ENCODE data around the gene OTUD3.

DNA sequence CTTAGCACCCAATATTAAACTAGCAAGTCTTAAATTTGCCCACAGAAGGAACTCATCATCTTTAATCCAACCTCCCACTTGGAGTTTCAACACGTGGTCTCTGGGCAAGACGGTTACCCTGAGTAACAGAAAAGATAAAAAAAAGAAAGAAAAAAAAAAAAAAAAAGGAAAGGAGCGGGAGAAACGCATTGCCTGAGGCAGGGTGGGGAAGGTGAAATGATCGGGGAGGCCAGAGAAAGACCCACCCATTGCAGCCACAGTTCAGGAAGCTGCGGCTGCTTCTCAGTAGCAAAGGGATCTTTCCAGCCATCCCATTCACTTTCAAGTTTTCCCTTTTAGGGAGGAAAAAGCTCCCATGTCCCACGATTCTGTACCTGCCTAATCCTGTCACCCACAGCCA, 32.0 kb upstream of the OTUD3 start:
- TF ChIP-seq POLR2AphosphoS5 (IDR thresholded peaks at IDR 0.05; ENCODE audit: low read depth) (no peak), SPI1 (IDR thresholded peaks at IDR 0.05; ENCODE audit: borderline replicate concordance, low read depth) (no peak), GABPA (IDR thresholded peaks at IDR 0.05; ENCODE audit: low read depth) (no peak)
- TF ChIP-seq, protein P1, sequence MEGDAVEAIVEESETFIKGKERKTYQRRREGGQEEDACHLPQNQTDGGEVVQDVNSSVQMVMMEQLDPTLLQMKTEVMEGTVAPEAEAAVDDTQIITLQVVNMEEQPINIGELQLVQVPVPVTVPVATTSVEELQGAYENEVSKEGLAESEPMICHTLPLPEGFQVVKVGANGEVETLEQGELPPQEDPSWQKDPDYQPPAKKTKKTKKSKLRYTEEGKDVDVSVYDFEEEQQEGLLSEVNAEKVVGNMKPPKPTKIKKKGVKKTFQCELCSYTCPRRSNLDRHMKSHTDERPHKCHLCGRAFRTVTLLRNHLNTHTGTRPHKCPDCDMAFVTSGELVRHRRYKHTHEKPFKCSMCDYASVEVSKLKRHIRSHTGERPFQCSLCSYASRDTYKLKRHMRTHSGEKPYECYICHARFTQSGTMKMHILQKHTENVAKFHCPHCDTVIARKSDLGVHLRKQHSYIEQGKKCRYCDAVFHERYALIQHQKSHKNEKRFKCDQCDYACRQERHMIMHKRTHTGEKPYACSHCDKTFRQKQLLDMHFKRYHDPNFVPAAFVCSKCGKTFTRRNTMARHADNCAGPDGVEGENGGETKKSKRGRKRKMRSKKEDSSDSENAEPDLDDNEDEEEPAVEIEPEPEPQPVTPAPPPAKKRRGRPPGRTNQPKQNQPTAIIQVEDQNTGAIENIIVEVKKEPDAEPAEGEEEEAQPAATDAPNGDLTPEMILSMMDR (IDR thresholded peaks at IDR 0.05; ENCODE audit: insufficient read depth, low read length), result no peak

All from HL-60 (cell line).